OCI-LY7 (cell line): ENCODE measurements around the gene ARFIP1.

Experiments used
- EZH2phosphoT487 ChIP-seq: fragments of 200-600 bp; sonication (generic); IDR thresholded peaks from 2 replicates; pipeline ENCODE4 v1.6.1; 2018; ENCODE audit warnings: low read depth, borderline replicate concordance, mild to moderate bottlenecking, mixed run types, antibody characterized with exemption, low read length, moderate library complexity, mixed read lengths
- TF ChIP-seq, protein P1 (sequence below): fragments of 200-600 bp; sonication (generic); conservative IDR thresholded peaks from 2 replicates; pipeline ENCODE4 v1.5.1; 2014; ENCODE audit warnings: mild to moderate bottlenecking, antibody characterized with exemption, low read length, moderate library complexity, mixed read lengths

DNA sequence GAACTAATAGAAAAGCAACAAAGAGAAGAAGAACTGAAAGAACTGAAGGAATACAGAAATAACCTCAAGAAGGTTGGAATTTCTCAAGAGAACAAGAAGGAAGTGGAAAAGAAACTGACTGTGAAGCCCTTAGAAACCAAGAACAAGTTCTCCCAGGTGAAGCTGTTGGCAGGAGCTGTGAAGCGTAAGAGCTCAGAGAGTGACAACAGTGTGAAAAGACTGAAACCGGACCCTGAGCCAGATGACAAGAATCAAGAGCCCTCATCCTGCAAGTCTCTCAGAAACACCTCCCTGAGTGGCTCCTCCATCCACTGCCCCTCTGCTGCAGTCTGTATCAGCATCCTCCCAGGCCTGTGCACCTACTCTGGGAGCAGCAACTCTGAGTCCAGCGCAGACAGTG is 148.0 kb downstream of the ARFIP1 start:
- TF ChIP-seq, protein P1, sequence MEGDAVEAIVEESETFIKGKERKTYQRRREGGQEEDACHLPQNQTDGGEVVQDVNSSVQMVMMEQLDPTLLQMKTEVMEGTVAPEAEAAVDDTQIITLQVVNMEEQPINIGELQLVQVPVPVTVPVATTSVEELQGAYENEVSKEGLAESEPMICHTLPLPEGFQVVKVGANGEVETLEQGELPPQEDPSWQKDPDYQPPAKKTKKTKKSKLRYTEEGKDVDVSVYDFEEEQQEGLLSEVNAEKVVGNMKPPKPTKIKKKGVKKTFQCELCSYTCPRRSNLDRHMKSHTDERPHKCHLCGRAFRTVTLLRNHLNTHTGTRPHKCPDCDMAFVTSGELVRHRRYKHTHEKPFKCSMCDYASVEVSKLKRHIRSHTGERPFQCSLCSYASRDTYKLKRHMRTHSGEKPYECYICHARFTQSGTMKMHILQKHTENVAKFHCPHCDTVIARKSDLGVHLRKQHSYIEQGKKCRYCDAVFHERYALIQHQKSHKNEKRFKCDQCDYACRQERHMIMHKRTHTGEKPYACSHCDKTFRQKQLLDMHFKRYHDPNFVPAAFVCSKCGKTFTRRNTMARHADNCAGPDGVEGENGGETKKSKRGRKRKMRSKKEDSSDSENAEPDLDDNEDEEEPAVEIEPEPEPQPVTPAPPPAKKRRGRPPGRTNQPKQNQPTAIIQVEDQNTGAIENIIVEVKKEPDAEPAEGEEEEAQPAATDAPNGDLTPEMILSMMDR = no peak
- no peak for TF ChIP-seq EZH2phosphoT487
